Left cardiac atrium (tissue), 4 donors: ENCODE results near the gene ACVR1. TPM values are rescaled to one million over a fixed set of nuclear protein-coding genes. Genes with fewer than 3 reads are reported as not detected.

Experiments
- ATAC-seq, 2 donors: fragments of 200-7000 bp; cut with Tn5 transposase; one replicate each; pipeline ENCODE4 v1.9.1; 2020; ENCODE audit warnings: mild to moderate bottlenecking in 2 of 2, moderate library complexity in 2 of 2
- DNase-seq: peaks from one replicate; pipeline ENCODE4 v3.0.0-alpha.2; 2020
- intact Hi-C, 2 donors: fragments of 100-400 bp; cut with DNase I; formaldehyde crosslinking; loops; one replicate each; pipeline versions ENCODE4 v1.14.1 to v1.15.1; 2022 to 2023
- long read RNA-seq: library from polyadenylated mRNA; unstranded; transcript quantifications from one replicate; pipeline ENCODE4 v2.0.0, GENCODE V29; 2021
- total RNA-seq, 2 donors: library from RNA; stranded (reverse); fragmentation: NEBNext Ultra II Directional; extraction: Animal tissue kit (Norgen Biotek cat#: 25700); gene quantifications; one replicate each; pipeline ENCODE4 v1.2.1, GENCODE V29; 2021
- donor health status: DM: no; HTN: yes; CAD: no.
- donor health status: DM: no; HTN: yes; CAD: no; lungs with severe emphysema.
- donor health status: DM: yes; HTN: yes; CAD: no.
- donor health status: Dilated cardiomyopathy.

ACVR1 gene
- total RNA-seq, result 10 to 100 TPM; 34.2 to 36.8 TPM
- long read RNA-seq, transcript ACVR1-207 (11 exons, 2,861 nt), result major isoform, 11 of 27 reads
- long read RNA-seq, partial matches to known transcripts, result 3 of 27 reads
- long read RNA-seq, other reads (novel, unspliced or antisense), result 13 of 27 reads

DNA sequence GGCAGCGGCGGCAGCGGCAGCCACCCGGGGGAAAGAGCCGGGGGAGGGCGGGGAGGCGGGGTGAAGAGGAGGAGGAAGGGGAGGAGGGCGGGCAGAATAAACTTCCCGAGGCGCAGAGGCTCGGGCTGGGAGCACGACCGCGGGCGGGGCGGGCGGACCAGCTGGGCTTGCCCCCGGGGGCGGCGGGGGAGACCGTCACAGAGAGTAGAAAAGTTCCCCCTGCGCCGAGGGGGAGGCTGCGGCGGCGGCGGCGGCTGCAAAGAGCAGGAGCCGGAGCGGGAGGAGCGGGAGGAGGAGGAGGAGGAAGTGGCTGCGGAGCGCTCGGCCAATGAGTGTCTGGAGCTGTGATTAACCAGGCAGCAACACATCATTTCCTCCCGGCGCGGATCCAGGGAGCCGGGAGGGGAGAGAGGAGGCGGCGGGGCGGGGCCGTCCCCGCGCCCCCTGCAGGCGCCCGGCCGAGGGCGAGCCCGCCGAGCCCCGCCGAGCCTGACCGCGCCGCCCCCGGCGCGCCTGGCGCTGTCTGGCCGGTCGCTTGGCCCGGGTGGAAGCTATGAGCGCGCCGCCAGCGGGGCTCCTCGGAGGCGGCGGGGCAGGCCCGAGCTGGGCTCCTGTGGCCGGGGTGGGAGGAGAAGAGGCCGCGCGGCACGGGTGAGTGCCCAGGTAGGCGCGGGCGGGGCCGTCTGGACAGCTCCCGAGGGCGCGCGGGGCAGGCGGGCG lies at the start of gene ACVR1:
Gene ACVR1 (minus strand): TSS at position 265 of the 720 bp plus-strand sequence. CDS start 76,837 bp downstream, outside the sequence.
- ATAC-seq (peak; percentile 94 to 96), DNase-seq (peak; percentile 96)
- intact Hi-C loops, result loop anchor here (2.0 to 5.0 kb wide), 2 partner anchors 37 to 99 kb away; no protein-coding TSS in a partner anchor

DNA sequence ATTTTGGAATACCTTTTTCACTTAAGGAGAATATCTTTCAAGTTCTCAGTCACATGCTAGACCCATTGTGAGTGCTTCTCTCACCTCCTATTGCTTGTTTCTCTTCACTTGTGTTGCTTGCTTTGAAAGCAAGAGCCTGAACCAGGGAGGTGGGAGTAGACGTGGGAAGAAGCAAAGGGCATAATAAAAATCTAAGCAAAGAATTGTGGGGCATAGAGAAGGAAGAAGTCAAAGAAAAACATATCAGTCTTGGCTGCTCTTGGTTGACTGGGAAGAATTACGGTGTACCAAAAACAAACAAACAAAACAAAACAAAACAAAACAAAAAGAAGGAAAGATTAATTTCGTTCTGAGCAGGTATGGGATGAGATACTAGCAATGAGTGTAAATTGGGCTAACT lies 48.9 kb upstream of the ACVR1 start:
- ATAC-seq (no peak), DNase-seq (no peak)
- intact Hi-C loops, result no loop called here

DNA sequence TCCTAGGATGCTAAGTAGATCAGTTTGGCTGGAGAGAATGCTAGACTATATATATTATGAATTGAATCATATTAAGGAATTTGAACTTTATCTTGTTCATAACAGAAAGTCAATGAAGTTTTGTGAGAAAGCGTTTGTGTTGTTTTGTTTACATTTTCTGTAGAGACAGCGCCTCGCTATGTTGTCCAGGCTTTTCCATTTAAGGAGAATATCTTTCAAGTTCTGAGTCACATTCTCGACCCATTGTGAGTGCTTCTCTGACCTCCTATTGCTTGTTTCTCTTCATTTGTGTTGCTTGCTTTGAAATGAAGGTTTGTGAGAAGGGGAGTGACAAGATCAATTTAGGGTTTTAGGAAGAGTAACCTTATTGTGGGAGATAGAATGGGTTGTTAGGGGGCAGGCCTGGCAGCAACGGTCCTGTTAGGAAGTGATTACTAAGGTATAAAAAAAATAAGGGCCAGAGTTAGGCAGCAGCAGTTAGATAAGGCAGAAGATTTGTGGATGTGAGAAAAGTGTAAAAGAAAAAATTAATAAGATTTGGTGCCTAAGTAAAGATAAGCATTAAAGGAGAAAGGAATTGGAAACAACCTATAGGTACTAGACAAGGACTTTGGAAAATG lies 47.6 kb upstream of the ACVR1 start:
- intact Hi-C loops, result no loop called here
- DNase-seq (no peak), ATAC-seq (no peak)

DNA sequence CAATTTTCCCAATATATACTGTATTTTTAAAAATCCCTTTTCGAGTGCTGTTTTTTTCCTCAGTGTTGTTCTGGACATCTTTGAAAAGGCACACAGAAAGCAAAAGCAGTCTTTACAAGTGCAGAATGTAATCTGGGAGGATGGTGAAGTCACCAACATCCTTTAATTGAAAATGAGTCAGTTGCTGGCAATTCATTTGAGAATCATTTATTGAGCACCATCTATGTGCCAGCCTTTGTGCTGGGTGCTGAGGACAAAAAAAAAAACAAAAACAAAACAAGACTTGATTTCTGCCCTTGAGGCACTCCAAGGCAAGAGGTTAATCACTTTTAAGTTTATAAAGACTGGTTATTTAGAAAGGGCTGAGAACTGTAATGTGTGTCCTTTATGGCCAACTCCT lies 46.7 kb upstream of the ACVR1 start:
- intact Hi-C loops, result no loop called here
- DNase-seq, result no peak
- no peak for ATAC-seq

DNA sequence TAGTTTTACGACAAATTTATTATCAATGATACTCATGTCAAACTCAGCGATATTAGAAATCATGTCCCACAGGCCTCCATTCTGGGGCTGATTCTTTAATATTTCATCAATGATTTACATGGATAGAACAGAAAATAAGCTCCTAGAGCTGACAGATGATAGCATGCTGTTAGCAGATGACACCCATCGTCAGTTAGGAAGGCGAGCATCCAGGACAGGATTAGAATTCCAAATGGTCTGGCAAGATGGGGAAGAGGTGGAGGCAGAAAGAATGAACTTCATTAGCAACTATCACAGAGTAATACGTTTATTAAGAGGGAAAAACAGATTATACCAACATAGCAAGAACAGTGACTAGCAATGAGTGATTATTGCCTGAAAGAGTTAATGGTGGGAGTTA lies 46.2 kb upstream of the ACVR1 start:
- DNase-seq (no peak), ATAC-seq (no peak)
- intact Hi-C loops, result no loop called here

DNA sequence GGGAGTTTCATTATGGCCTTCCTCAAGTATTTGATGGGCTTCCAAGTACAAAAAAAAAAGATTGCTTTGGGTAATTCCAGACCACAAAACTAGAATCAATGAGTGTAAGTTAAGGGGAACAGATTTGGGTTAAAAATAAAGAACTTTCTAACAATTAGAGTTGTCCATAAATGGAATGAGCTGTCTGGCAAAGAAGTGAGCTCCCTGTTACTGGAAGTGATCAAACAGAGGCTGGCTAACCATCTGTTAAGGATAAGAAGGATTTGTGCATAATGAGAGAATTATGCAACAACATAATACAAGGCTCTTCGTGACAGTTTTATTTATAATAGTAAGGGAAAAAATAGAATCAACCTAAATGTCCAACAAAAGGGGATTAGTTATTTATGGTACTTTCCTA lies 44.6 kb upstream of the ACVR1 start:
- intact Hi-C loops, result no loop called here
- no peak for DNase-seq
- no peak for ATAC-seq

GRCh38 chr2:157919181-157919580 lies 43.1 kb upstream of the ACVR1 start:
- DNase-seq (no peak), ATAC-seq (no peak)
- intact Hi-C loops, result no loop called here

- DNase-seq (no peak), ATAC-seq (no peak)
- intact Hi-C loops, result no loop called here
Observed at GRCh38 chr2:157918319-157918718, 42.2 kb upstream of the ACVR1 start.

GRCh38 chr2:157911750-157912149 lies 35.6 kb upstream of the ACVR1 start:
- ATAC-seq (no peak), DNase-seq (no peak)
- intact Hi-C loops, result no loop called here

- intact Hi-C loops, result no loop called here
- ATAC-seq (no peak), DNase-seq (no peak)
Observed at GRCh38 chr2:157911246-157911645, 35.1 kb upstream of the ACVR1 start.

- intact Hi-C loops, result no loop called here
- DNase-seq, result no peak
- ATAC-seq, result no peak
Observed at GRCh38 chr2:157905092-157905491, 29.0 kb upstream of the ACVR1 start.

DNA sequence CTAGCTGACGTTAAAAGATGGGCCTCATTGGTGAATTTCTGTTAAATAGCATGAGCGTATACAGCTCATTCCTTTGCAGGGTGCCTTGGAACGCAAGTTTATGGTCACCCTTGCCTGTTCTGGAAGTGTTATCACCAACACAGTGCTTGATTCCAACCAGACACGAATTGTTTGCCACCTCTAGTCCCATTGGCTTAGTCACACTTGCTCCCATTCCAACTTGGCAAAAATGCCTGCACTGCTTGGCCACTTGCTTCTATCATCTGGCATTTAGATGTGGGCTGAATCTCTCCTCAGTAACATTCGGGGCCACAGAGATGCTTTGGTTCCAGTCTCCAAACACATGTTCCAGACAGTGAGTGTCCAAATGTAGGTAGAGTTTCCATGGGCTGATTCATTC lies 27.5 kb upstream of the ACVR1 start:
- peak; percentile 78 to 84 for ATAC-seq
- DNase-seq, result no peak
- intact Hi-C loops, result no loop called here

- intact Hi-C loops, result no loop called here
- DNase-seq, result no peak
- ATAC-seq, result no peak
Observed at GRCh38 chr2:157903151-157903550, 27.0 kb upstream of the ACVR1 start.

DNA sequence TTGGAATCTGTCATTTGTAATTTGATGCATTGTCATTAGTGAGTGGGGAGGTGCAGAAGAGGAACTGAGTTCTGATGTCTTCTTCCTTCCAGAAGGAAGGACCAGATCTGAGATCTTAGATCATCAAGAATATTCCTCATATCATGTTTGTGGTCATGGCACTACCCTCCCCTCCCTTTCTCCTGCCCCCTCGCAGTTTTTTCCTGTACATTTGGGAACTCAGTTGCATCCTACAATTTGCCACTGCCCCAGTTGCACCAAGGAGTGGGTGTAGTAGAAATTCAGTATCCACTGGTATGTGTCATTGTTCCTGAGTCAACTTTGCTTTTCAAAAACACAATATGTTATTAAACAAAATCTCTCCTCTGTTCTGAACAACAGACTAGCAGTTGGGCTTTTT lies 26.6 kb upstream of the ACVR1 start:
- DNase-seq (no peak), ATAC-seq (no peak)
- intact Hi-C loops, result no loop called here

DNA sequence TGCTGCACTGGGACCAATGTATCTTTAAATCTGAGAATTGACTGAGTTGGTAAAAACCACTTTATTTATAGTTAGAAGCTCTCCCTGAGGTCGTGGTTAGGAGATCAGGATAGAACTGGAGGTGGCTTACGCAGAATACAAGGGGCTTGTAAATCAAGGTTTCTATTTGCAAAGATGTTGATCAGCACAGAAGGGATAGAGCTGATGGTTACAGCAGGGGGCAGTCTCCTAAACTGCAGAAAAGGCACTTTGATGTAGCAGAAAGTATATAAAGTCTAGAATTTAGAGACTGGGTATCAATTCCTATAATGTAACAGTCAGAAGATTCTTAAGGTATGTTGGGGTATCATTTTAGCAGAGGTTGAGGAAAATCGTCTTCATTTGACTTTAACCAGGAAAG lies 25.2 kb upstream of the ACVR1 start:
- intact Hi-C loops, result no loop called here
- no peak for DNase-seq
- ATAC-seq, result no peak

GRCh38 chr2:157900684-157901083 lies 24.6 kb upstream of the ACVR1 start:
- DNase-seq (no peak), ATAC-seq (no peak)
- intact Hi-C loops, result no loop called here

- ATAC-seq (no peak), DNase-seq (no peak)
- intact Hi-C loops, result no loop called here
Observed at GRCh38 chr2:157900203-157900602, 24.1 kb upstream of the ACVR1 start.

DNA sequence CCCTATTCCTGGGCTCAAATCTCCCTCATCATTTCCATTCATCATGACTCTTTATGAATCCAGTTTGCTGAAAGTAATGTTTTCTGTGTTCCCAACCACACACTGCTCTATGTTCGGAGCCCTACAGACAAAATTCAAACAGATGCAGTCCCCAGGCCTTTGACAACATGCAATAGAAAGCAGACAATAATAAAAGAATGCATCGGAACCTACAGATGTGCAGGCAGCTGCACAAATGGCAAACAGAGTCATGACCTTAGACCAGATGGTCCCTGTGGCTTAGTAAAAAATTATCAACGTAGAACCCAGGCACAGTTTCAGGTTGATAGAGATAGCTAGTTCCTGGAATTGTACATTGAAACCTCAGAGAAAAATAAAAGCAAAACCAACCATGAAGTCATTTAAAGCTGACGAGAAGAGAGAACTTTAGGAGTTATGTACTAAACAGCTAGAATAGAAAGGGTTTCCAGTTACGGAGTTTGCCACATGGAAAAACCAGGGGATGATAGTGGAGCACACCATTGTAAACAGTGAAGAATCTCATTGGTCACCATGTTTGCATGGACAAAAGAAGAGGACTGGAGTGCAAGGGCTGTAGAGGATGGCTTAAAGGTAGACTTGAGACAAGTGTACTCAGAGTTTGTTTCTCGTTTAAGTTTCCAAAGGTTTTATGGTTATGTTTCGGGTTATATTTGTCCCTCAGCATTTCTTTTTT lies 23.2 kb upstream of the ACVR1 start:
- DNase-seq, result no peak
- intact Hi-C loops, result no loop called here
- no peak for ATAC-seq

DNA sequence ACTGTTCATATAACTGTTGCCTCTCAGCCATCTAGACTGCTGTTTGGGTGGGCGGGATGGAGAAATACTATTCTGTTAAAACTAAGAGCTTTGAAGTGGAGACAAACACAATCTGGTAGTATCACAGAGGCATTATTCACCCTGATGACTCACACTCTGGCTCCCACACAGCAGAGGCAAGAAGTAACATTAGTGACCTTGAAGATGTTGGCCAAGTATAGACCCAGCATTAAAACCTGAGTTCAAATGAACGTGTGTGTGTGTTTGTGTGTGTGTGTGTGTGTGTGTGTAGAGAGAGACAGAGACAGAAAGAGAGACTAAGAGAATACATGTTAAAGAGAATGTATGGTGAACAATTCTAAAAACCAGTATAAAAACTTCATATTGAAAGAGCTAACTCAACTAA lies 22.5 kb upstream of the ACVR1 start:
- intact Hi-C loops, result no loop called here
- DNase-seq (peak; percentile 40), ATAC-seq (peak; percentile 44 to 93)
